ENCODE measurements around the gene INPP5A. TPM values are rescaled to one million over a fixed set of nuclear protein-coding genes. Genes with fewer than 3 reads are reported as not detected.
A peak's percentile ranks its signal among the peaks of the same experiment; 100 is the strongest.

Gene INPP5A
- total and polyA plus RNA-seq, 7 donors, result 15.1 to 48.8 (median 40.9) TPM

GRCh38 chr10:132798876-132799275, 261.3 kb downstream of the INPP5A start:
- ATAC-seq (no peak), DNase-seq (peak in 1 of 2 donors; percentile 4)
- intact Hi-C loops (cut with DNase I), result no loop called here
- Histone ChIP-seq H3K4me3 (no peak overlapping the region), H3K9me3 (no peaks in the 10 kb centered on the region), H3K27me3 (ENCODE audit: insufficient read depth in 3 of 3, low read length in 2 of 3) (peaks cover 0 to 18% (median 8%) of the 10 kb centered on the region in 3 donors), H3K27ac (no peak overlapping the region), H3K36me3 (ENCODE audit: insufficient read depth in 1 of 2, low read depth in 1 of 2) (no peaks in the 10 kb centered on the region), H3K4me1 (no peaks in the 10 kb centered on the region)
- TF ChIP-seq CTCF (IDR thresholded peaks at IDR 0.05), result no peak
- WGBS, 3 donors, result 87 to 94% (median 91%) methylated on average over 15 of the region's 15 CpGs

- no peaks in the 10 kb centered on the region for H3K4me1 ChIP-seq
- peaks cover 0 to 12% (median 7%) of the 10 kb centered on the region in 3 donors for H3K27me3 ChIP-seq (ENCODE audit: insufficient read depth in 3 of 3, low read length in 2 of 3)
- no peak for TF ChIP-seq CTCF (IDR thresholded peaks at IDR 0.05)
- no peak overlapping the region for H3K27ac ChIP-seq
- intact Hi-C loops (cut with DNase I), result no loop called here
- no peak for ATAC-seq
- H3K36me3 ChIP-seq (ENCODE audit: insufficient read depth in 1 of 2, low read depth in 1 of 2), result no peaks in the 10 kb centered on the region
- DNase-seq, result peak in 1 of 2 donors; percentile 7
- H3K4me3 ChIP-seq, result no peak overlapping the region
- 71 to 78% (median 76%) methylated on average over 11 of the region's 11 CpGs for WGBS, 3 donors
- no peaks in the 10 kb centered on the region for H3K9me3 ChIP-seq
Observed at GRCh38 chr10:132799865-132800264, 262.3 kb downstream of the INPP5A start.

- Histone ChIP-seq H3K4me3 (no peak overlapping the region), H3K4me1 (no peaks in the 10 kb centered on the region), H3K27ac (no peak overlapping the region), H3K9me3 (no peaks in the 10 kb centered on the region), H3K36me3 (ENCODE audit: insufficient read depth in 1 of 2, low read depth in 1 of 2) (no peaks in the 10 kb centered on the region), H3K27me3 (ENCODE audit: insufficient read depth in 3 of 3, low read length in 2 of 3) (peaks cover 0 to 4% (median 4%) of the 10 kb centered on the region in 3 donors)
- 83 to 96% (median 94%) methylated on average over 7 to 8 of the region's 8 CpGs for WGBS, 3 donors
- DNase-seq, result no peak
- no peak for TF ChIP-seq CTCF (IDR thresholded peaks at IDR 0.05)
- ATAC-seq, result no peak
- intact Hi-C loops (cut with DNase I), result no loop called here
Observed at GRCh38 chr10:132802048-132802447, 264.5 kb downstream of the INPP5A start.

- H3K4me1 ChIP-seq, result no peaks in the 10 kb centered on the region
- TF ChIP-seq CTCF (IDR thresholded peaks at IDR 0.05), result no peak
- WGBS, 3 donors, result 71 to 88% (median 86%) methylated on average over 15 to 16 of the region's 16 CpGs
- H3K36me3 ChIP-seq (ENCODE audit: insufficient read depth in 1 of 2, low read depth in 1 of 2), result no peaks in the 10 kb centered on the region
- ATAC-seq (no peak), DNase-seq (peak in 1 of 2 donors; percentile 3)
- H3K27ac ChIP-seq, result no peak overlapping the region
- peaks cover 0 to 4% (median 3%) of the 10 kb centered on the region in 3 donors for H3K27me3 ChIP-seq (ENCODE audit: insufficient read depth in 3 of 3, low read length in 2 of 3)
- H3K4me3 ChIP-seq, result no peak overlapping the region
- H3K9me3 ChIP-seq, result no peaks in the 10 kb centered on the region
- intact Hi-C loops (cut with DNase I), result no loop called here
Observed at GRCh38 chr10:132802694-132803320, 265.2 kb downstream of the INPP5A start.
